Stimulated activated CD8-positive, alpha-beta memory T cell treated with anti-CD3 and anti-CD28 coated beads, Interleukin-7, amount 100 ng/mL, for 1 hour (primary cell): ENCODE data around the gene ADGRB2.

Experiments used
- DNase-seq, 2 donors: peaks; one replicate each; pipeline ENCODE4 v3.0.0-alpha.2; 2020; ENCODE audit warnings: low read depth in 2 of 2

ADGRB2 gene

GRCh38 chr1:31679091-31679490, 85.0 kb downstream of the ADGRB2 start:
- DNase-seq = no peak

GRCh38 chr1:31678681-31679080, 85.5 kb downstream of the ADGRB2 start:
- no peak for DNase-seq

- DNase-seq = no peak
These were observed 86.2 kb downstream of the ADGRB2 start for GRCh38 chr1:31677949-31678348.

GRCh38 chr1:31677401-31677800, 86.7 kb downstream of the ADGRB2 start:
- no peak for DNase-seq
